ENCODE results near the gene CASP8. TPM values are rescaled to one million over a fixed set of nuclear protein-coding genes. Genes with fewer than 3 reads are reported as not detected.

The CASP8 gene
- 17.7 and 20.1 TPM in 2 replicates for total RNA-seq (2014; rRNA removed; shearing (Covaris generic))

- no peaks in the 10 kb centered on the region for H3K9me3 ChIP-seq (replicated peaks)
- H3K27me3 ChIP-seq (replicated peaks) = no peaks in the 10 kb centered on the region
- H3K27ac ChIP-seq = no peak within 1 kb of the TSS
- peaks cover 17% of the 10 kb centered on the region for H3K4me1 ChIP-seq (replicated peaks)
- H3K36me3 ChIP-seq = no peaks in the 10 kb centered on the region
- no peak within 1 kb of the TSS for H3K4me3 ChIP-seq
- no peak for DNase-seq (ENCODE audit: low read depth in 1 of 2, low spot score in 2 of 2)
Observed at GRCh38 chr2:201260302-201260800, at the start of gene CASP8. CASP8 (plus strand) TSS chr2:201260536; CDS start chr2:201266487, 5,951 bp downstream.

GRCh38 chr2:201215963-201216362 lies 44.4 kb upstream of the CASP8 start:
- peaks cover 6% of the 10 kb centered on the region; the same call in 1 of the 2 replicates for H3K4me1 ChIP-seq (replicated peaks)
- DNase-seq (ENCODE audit: low read depth in 1 of 2, low spot score in 2 of 2) = no peak
- no peaks in the 10 kb centered on the region for H3K27me3 ChIP-seq (replicated peaks)
- H3K9me3 ChIP-seq (replicated peaks) = no peaks in the 10 kb centered on the region; the same call in 1 of the 2 replicates
- H3K4me3 ChIP-seq = no peak overlapping the region
- no peak overlapping the region for H3K27ac ChIP-seq
- no peaks in the 10 kb centered on the region for H3K36me3 ChIP-seq

GRCh38 chr2:201216918-201217317 lies 43.4 kb upstream of the CASP8 start:
- Histone ChIP-seq H3K4me3 (no peak overlapping the region), H3K27ac (no peak overlapping the region), H3K4me1 (replicated peaks) (peaks cover 6% of the 10 kb centered on the region; the same call in 1 of the 2 replicates), H3K9me3 (replicated peaks) (no peaks in the 10 kb centered on the region; the same call in 1 of the 2 replicates), H3K27me3 (replicated peaks) (no peaks in the 10 kb centered on the region), H3K36me3 (no peaks in the 10 kb centered on the region)
- no peak for DNase-seq (ENCODE audit: low read depth in 1 of 2, low spot score in 2 of 2)

- no peaks in the 10 kb centered on the region for H3K36me3 ChIP-seq
- no peak overlapping the region for H3K27ac ChIP-seq
- no peak overlapping the region for H3K4me3 ChIP-seq
- DNase-seq (ENCODE audit: low read depth in 1 of 2, low spot score in 2 of 2) = no peak
- no peaks in the 10 kb centered on the region for H3K27me3 ChIP-seq (replicated peaks)
- no peaks in the 10 kb centered on the region; the same call in 1 of the 2 replicates for H3K9me3 ChIP-seq (replicated peaks)
- H3K4me1 ChIP-seq (replicated peaks) = peaks cover 6% of the 10 kb centered on the region; the same call in 1 of the 2 replicates
Observed at GRCh38 chr2:201218780-201219179, 41.6 kb upstream of the CASP8 start.

- H3K36me3 ChIP-seq = no peaks in the 10 kb centered on the region
- no peaks in the 10 kb centered on the region; the same call in 1 of the 2 replicates for H3K9me3 ChIP-seq (replicated peaks)
- peaks cover 6% of the 10 kb centered on the region; the same call in 1 of the 2 replicates for H3K4me1 ChIP-seq (replicated peaks)
- no peak overlapping the region for H3K4me3 ChIP-seq
- H3K27ac ChIP-seq = no peak overlapping the region
- no peaks in the 10 kb centered on the region for H3K27me3 ChIP-seq (replicated peaks)
- DNase-seq (ENCODE audit: low read depth in 1 of 2, low spot score in 2 of 2) = no peak
Observed at GRCh38 chr2:201219328-201220096, 40.8 kb upstream of the CASP8 start.

- no peak for DNase-seq (ENCODE audit: low read depth in 1 of 2, low spot score in 2 of 2)
- no peaks in the 10 kb centered on the region for H3K27me3 ChIP-seq (replicated peaks)
Observed at GRCh38 chr2:201220102-201220570, 40.2 kb upstream of the CASP8 start.

GRCh38 chr2:201223089-201224073 lies 37.0 kb upstream of the CASP8 start:
- Histone ChIP-seq H3K4me1 (replicated peaks) (peaks cover 7% of the 10 kb centered on the region), H3K27me3 (replicated peaks) (no peaks in the 10 kb centered on the region), H3K9me3 (replicated peaks) (no peaks in the 10 kb centered on the region; the same call in 1 of the 2 replicates), H3K27ac (no peak overlapping the region), H3K4me3 (no peak overlapping the region), H3K36me3 (no peaks in the 10 kb centered on the region)
- DNase-seq (ENCODE audit: low read depth in 1 of 2, low spot score in 2 of 2) = no peak

More at GRCh38 chr2:201220102-201220570, 40.2 kb upstream of the CASP8 start:
- no peaks in the 10 kb centered on the region; the same call in 1 of the 2 replicates for H3K9me3 ChIP-seq (replicated peaks)
- H3K4me1 ChIP-seq (replicated peaks) = peaks cover 6% of the 10 kb centered on the region; the same call in 1 of the 2 replicates
- H3K27ac ChIP-seq = no peak overlapping the region
- no peaks in the 10 kb centered on the region for H3K36me3 ChIP-seq
- H3K4me3 ChIP-seq = no peak overlapping the region

- H3K27me3 ChIP-seq (replicated peaks) = no peaks in the 10 kb centered on the region
- DNase-seq (ENCODE audit: low read depth in 1 of 2, low spot score in 2 of 2) = no peak
- no peaks in the 10 kb centered on the region for H3K36me3 ChIP-seq
- no peak overlapping the region for H3K27ac ChIP-seq
- H3K9me3 ChIP-seq (replicated peaks) = no peaks in the 10 kb centered on the region
- peaks cover 17% of the 10 kb centered on the region for H3K4me1 ChIP-seq (replicated peaks)
- no peak overlapping the region for H3K4me3 ChIP-seq
Observed at GRCh38 chr2:201228271-201228911, 31.9 kb upstream of the CASP8 start.

GRCh38 chr2:201228912-201229290 lies 31.4 kb upstream of the CASP8 start:
- Histone ChIP-seq H3K9me3 (replicated peaks) (no peaks in the 10 kb centered on the region), H3K27ac (no peak overlapping the region), H3K27me3 (replicated peaks) (no peaks in the 10 kb centered on the region), H3K36me3 (no peaks in the 10 kb centered on the region), H3K4me1 (replicated peaks) (peaks cover 22% of the 10 kb centered on the region), H3K4me3 (no peak overlapping the region)
- DNase-seq (ENCODE audit: low read depth in 1 of 2, low spot score in 2 of 2) = no peak

GRCh38 chr2:201231781-201232466 lies 28.4 kb upstream of the CASP8 start:
- no peaks in the 10 kb centered on the region for H3K9me3 ChIP-seq (replicated peaks)
- DNase-seq (ENCODE audit: low read depth in 1 of 2, low spot score in 2 of 2) = peak; percentile 78 to 88
- H3K4me3 ChIP-seq = no peak overlapping the region
- peaks cover 36% of the 10 kb centered on the region for H3K4me1 ChIP-seq (replicated peaks)
- H3K36me3 ChIP-seq = no peaks in the 10 kb centered on the region; the same call in 1 of the 2 replicates
- peak overlapping the region; percentile 33 for H3K27ac ChIP-seq
- no peaks in the 10 kb centered on the region for H3K27me3 ChIP-seq (replicated peaks)

- Histone ChIP-seq H3K27me3 (replicated peaks) (no peaks in the 10 kb centered on the region), H3K4me1 (replicated peaks) (peaks cover 36% of the 10 kb centered on the region), H3K4me3 (no peak overlapping the region), H3K36me3 (no peaks in the 10 kb centered on the region; the same call in 1 of the 2 replicates), H3K9me3 (replicated peaks) (no peaks in the 10 kb centered on the region), H3K27ac (no peak overlapping the region)
- no peak for DNase-seq (ENCODE audit: low read depth in 1 of 2, low spot score in 2 of 2)
Observed at GRCh38 chr2:201232467-201232815, 27.9 kb upstream of the CASP8 start.

- no peaks in the 10 kb centered on the region for H3K9me3 ChIP-seq (replicated peaks)
- peaks cover 36% of the 10 kb centered on the region for H3K4me1 ChIP-seq (replicated peaks)
- peak; percentile 67 to 86 for DNase-seq (ENCODE audit: low read depth in 1 of 2, low spot score in 2 of 2)
- no peaks in the 10 kb centered on the region; the same call in 1 of the 2 replicates for H3K36me3 ChIP-seq
- no peaks in the 10 kb centered on the region for H3K27me3 ChIP-seq (replicated peaks)
- H3K4me3 ChIP-seq = peak overlapping the region; percentile 33
- peak overlapping the region; percentile 7 for H3K27ac ChIP-seq
Observed at GRCh38 chr2:201233192-201233811, 27.0 kb upstream of the CASP8 start.

All from SJSA1 (cell line).